Glutamatergic neuron (in vitro differentiated cells): ENCODE measurements around the gene PPP1R1A. TPM values are rescaled to one million over a fixed set of nuclear protein-coding genes. Genes with fewer than 3 reads are reported as not detected.

ENCODE experiments used
- DNase-seq: peaks from one replicate; pipeline ENCODE4 v3.0.0; 2022
- H3K27ac Mint-ChIP-seq: one replicate; pipeline ENCODE4 v1.8.0; 2020; ENCODE audit warnings: mild to moderate bottlenecking, mixed read lengths, inconsistent platforms; ENCODE audit not compliant: unreplicated experiment
- H3K27me3 Mint-ChIP-seq: one replicate; pipeline ENCODE4 v1.8.0; 2020; ENCODE audit warnings: mild to moderate bottlenecking, moderate library complexity, mixed read lengths, inconsistent platforms; ENCODE audit not compliant: unreplicated experiment
- H3K36me3 Mint-ChIP-seq: one replicate; pipeline ENCODE4 v1.8.0; 2020; ENCODE audit warnings: mild to moderate bottlenecking, mixed read lengths, inconsistent platforms; ENCODE audit not compliant: unreplicated experiment
- H3K4me1 Mint-ChIP-seq: one replicate; pipeline ENCODE4 v1.8.0; 2020; ENCODE audit warnings: mild to moderate bottlenecking, low read depth, mixed read lengths, inconsistent platforms; ENCODE audit not compliant: unreplicated experiment
- H3K4me3 Mint-ChIP-seq: one replicate; pipeline ENCODE4 v1.8.0; 2020; ENCODE audit warnings: mild to moderate bottlenecking, mixed read lengths, inconsistent platforms; ENCODE audit not compliant: unreplicated experiment
- H3K9me3 Mint-ChIP-seq: one replicate; pipeline ENCODE4 v1.8.0; 2020; ENCODE audit warnings: mild to moderate bottlenecking, moderate library complexity, mixed read lengths, inconsistent platforms; ENCODE audit not compliant: unreplicated experiment
- total RNA-seq: library from RNA; stranded (reverse); fragmentation: NEBNext Ultra II Directional; extraction: Animal tissue kit (Norgen Biotek cat#: 25700); gene quantifications from one replicate; pipeline ENCODE4 v1.2.1, GENCODE V29; 2021; ENCODE audit not compliant: unreplicated experiment
- TF ChIP-seq, protein P1 (sequence below): fragments of 200-600 bp; sonication (generic); IDR thresholded peaks from one replicate; pipeline ENCODE4 v1.5.0; 2021; ENCODE audit not compliant: partially characterized antibody, unreplicated experiment

Gene PPP1R1A
- total RNA-seq, 1 donor from 2014 or later, result 47.6 TPM

GRCh38 chr12:54611715-54612149, 23.3 kb upstream of the PPP1R1A start:
- no peak for DNase-seq
- Mint-ChIP-seq H3K4me1 (no peaks in the 10 kb centered on the region), H3K36me3 (peaks cover 5% of the 10 kb centered on the region), H3K9me3 (peaks cover 1% of the 10 kb centered on the region), H3K4me3 (no peak overlapping the region), H3K27ac (no peak overlapping the region), H3K27me3 (peaks cover 6% of the 10 kb centered on the region)
- TF ChIP-seq, protein P1, sequence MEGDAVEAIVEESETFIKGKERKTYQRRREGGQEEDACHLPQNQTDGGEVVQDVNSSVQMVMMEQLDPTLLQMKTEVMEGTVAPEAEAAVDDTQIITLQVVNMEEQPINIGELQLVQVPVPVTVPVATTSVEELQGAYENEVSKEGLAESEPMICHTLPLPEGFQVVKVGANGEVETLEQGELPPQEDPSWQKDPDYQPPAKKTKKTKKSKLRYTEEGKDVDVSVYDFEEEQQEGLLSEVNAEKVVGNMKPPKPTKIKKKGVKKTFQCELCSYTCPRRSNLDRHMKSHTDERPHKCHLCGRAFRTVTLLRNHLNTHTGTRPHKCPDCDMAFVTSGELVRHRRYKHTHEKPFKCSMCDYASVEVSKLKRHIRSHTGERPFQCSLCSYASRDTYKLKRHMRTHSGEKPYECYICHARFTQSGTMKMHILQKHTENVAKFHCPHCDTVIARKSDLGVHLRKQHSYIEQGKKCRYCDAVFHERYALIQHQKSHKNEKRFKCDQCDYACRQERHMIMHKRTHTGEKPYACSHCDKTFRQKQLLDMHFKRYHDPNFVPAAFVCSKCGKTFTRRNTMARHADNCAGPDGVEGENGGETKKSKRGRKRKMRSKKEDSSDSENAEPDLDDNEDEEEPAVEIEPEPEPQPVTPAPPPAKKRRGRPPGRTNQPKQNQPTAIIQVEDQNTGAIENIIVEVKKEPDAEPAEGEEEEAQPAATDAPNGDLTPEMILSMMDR, result no peak

DNA sequence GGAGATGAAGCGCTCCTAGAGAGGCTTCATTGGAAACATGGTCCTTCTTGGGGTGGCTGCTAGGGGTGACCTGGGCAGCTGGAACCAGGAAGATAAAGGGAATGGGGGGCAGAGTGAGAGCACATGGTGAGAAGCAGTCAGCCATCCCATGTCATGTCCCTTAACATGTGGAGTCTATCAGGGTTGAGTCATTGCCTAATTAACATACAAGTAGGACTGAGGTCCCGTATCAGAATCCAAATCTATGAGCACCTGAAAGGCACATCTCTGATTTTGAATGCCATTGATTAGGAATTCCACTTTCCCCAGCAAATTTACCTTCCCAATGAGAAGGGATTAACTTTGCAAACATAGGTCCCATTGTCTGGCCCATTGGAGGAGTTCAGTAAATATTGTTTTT, 20.3 kb upstream of the PPP1R1A start:
- TF ChIP-seq, protein P1, result no peak
- DNase-seq, result no peak
- H3K27me3 Mint-ChIP-seq, result peaks cover 5% of the 10 kb centered on the region
- no peak overlapping the region for H3K27ac Mint-ChIP-seq
- H3K9me3 Mint-ChIP-seq, result peaks cover 4% of the 10 kb centered on the region
- no peak overlapping the region for H3K4me3 Mint-ChIP-seq
- no peaks in the 10 kb centered on the region for H3K4me1 Mint-ChIP-seq
- H3K36me3 Mint-ChIP-seq, result peaks cover 5% of the 10 kb centered on the region

GRCh38 chr12:54608156-54608555, 19.7 kb upstream of the PPP1R1A start:
- no peak overlapping the region for H3K27ac Mint-ChIP-seq
- no peak overlapping the region for H3K4me3 Mint-ChIP-seq
- TF ChIP-seq, protein P1, result no peak
- DNase-seq, result no peak
- H3K4me1 Mint-ChIP-seq, result no peaks in the 10 kb centered on the region
- peaks cover 5% of the 10 kb centered on the region for H3K27me3 Mint-ChIP-seq
- peaks cover 5% of the 10 kb centered on the region for H3K36me3 Mint-ChIP-seq
- H3K9me3 Mint-ChIP-seq, result peaks cover 5% of the 10 kb centered on the region

- no peak overlapping the region for H3K27ac Mint-ChIP-seq
- H3K9me3 Mint-ChIP-seq, result peaks cover 8% of the 10 kb centered on the region
- no peak for DNase-seq
- peaks cover 5% of the 10 kb centered on the region for H3K27me3 Mint-ChIP-seq
- TF ChIP-seq, protein P1, result no peak
- H3K4me1 Mint-ChIP-seq, result peaks cover 7% of the 10 kb centered on the region
- no peak overlapping the region for H3K4me3 Mint-ChIP-seq
- peaks cover 5% of the 10 kb centered on the region for H3K36me3 Mint-ChIP-seq
Observed at GRCh38 chr12:54606556-54606955, 18.1 kb upstream of the PPP1R1A start.

DNA sequence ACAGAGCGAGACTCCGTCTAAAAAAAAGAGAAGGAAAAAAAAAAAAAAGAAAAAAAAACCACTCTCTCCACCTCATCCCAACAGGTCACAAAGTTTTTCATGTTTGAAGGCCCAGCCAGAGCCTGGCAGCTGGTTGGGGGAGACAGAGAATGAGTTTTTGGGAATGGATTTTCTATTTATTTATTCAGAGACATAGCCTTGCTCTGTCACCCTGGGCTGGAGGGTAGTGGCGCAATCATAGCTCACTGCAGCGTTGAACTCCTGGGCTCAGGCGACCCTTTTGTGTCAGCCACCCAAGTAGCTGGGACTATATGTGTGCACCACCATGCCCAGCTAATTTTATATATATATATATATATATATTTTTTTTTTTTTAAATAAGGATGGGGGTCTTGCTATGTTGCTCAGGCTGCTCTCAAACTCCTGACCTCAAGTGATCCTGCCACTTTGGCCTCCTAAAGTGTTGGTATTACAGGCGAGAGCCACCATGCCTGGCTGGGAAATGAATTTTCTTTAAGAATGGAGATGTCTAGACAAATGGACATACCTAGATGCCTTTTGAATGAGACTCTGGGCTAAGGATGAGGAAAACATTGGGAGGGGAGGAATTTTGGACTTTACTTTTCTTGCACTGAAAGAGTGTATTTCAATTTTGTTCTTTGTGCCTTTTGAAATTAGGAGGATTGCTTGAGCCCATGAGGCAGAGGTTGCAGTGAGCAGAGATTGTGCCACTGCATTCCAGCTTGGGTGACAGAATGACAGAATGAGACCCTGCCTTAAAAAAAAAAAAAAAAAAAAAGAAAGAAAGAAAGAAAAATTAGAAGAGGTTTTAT, 16.9 kb upstream of the PPP1R1A start:
- no peak for DNase-seq
- H3K9me3 Mint-ChIP-seq, result peaks cover 8% of the 10 kb centered on the region
- no peak overlapping the region for H3K4me3 Mint-ChIP-seq
- no peak overlapping the region for H3K27ac Mint-ChIP-seq
- TF ChIP-seq, protein P1, result no peak
- H3K36me3 Mint-ChIP-seq, result peaks cover 5% of the 10 kb centered on the region
- peaks cover 7% of the 10 kb centered on the region for H3K4me1 Mint-ChIP-seq
- H3K27me3 Mint-ChIP-seq, result peaks cover 7% of the 10 kb centered on the region
